Osteocyte (in vitro differentiated cells): ENCODE data around the gene PRSS3. TPM values are rescaled to one million over a fixed set of nuclear protein-coding genes. Genes with fewer than 3 reads are reported as not detected.
A peak's percentile ranks its signal among the peaks of the same experiment; 100 is the strongest.

Experiments
- DNase-seq: peaks from one replicate; pipeline ENCODE4 v3.0.0; 2021; ENCODE audit warnings: mixed read lengths; ENCODE audit not compliant: unreplicated experiment; ENCODE audit errors: extremely low spot score
- H3K27ac Mint-ChIP-seq: one replicate; pipeline ENCODE4 v1.8.0; 2021; ENCODE audit warnings: mild to moderate bottlenecking, mixed read lengths; ENCODE audit not compliant: unreplicated experiment
- H3K27me3 Mint-ChIP-seq: one replicate; pipeline ENCODE4 v1.8.0; 2021; ENCODE audit warnings: mixed read lengths; ENCODE audit not compliant: unreplicated experiment
- H3K36me3 Mint-ChIP-seq: one replicate; pipeline ENCODE4 v1.8.0; 2021; ENCODE audit warnings: mixed read lengths; ENCODE audit not compliant: unreplicated experiment
- H3K4me1 Mint-ChIP-seq: one replicate; pipeline ENCODE4 v1.8.0; 2021; ENCODE audit warnings: mixed read lengths; ENCODE audit not compliant: unreplicated experiment
- H3K4me3 Mint-ChIP-seq: one replicate; pipeline ENCODE4 v1.8.0; 2021; ENCODE audit warnings: mild to moderate bottlenecking, moderate library complexity, mixed read lengths; ENCODE audit not compliant: unreplicated experiment
- H3K9me3 Mint-ChIP-seq: one replicate; pipeline ENCODE4 v1.8.0; 2021; ENCODE audit warnings: mixed read lengths; ENCODE audit not compliant: unreplicated experiment
- total RNA-seq: library from RNA; stranded (reverse); gene quantifications from 2 replicates; pipeline ENCODE4 v1.2.1, GENCODE V29; 2021
- TF ChIP-seq, protein P1 (sequence below): fragments of 200-600 bp; sonication (generic); IDR thresholded peaks from 2 replicates; pipeline ENCODE4 v1.5.0; 2021; ENCODE audit warnings: antibody characterized with exemption, mild to moderate bottlenecking, moderate library complexity

The PRSS3 gene
- total RNA-seq, 1 donor from 2014 or later, result not detected

DNA sequence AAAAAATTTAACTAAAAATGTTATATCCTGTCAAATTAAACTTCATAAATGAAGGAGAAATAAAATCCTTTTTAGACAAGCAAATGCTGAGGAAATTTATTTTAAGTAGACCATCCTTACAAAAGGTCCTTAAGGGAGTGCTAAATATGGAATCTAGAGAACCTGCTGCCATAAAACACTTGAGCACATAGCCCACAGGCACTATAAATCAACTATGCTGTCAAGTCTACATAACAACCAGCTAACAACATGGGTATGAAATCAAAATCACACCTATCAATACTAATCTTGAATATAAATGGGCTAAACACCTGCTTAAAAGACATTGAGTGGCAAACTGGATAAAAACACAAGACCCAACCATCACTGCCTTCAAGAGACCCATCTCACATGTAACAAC, 15.1 kb upstream of the PRSS3 start:
- peaks cover 34% of the 10 kb centered on the region for H3K4me1 Mint-ChIP-seq
- peaks cover 2% of the 10 kb centered on the region for H3K36me3 Mint-ChIP-seq
- H3K4me3 Mint-ChIP-seq, result no peak overlapping the region
- TF ChIP-seq, protein P1, sequence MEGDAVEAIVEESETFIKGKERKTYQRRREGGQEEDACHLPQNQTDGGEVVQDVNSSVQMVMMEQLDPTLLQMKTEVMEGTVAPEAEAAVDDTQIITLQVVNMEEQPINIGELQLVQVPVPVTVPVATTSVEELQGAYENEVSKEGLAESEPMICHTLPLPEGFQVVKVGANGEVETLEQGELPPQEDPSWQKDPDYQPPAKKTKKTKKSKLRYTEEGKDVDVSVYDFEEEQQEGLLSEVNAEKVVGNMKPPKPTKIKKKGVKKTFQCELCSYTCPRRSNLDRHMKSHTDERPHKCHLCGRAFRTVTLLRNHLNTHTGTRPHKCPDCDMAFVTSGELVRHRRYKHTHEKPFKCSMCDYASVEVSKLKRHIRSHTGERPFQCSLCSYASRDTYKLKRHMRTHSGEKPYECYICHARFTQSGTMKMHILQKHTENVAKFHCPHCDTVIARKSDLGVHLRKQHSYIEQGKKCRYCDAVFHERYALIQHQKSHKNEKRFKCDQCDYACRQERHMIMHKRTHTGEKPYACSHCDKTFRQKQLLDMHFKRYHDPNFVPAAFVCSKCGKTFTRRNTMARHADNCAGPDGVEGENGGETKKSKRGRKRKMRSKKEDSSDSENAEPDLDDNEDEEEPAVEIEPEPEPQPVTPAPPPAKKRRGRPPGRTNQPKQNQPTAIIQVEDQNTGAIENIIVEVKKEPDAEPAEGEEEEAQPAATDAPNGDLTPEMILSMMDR, result no peak
- no peaks in the 10 kb centered on the region for H3K27me3 Mint-ChIP-seq
- peaks cover 15% of the 10 kb centered on the region for H3K9me3 Mint-ChIP-seq
- no peak for DNase-seq
- H3K27ac Mint-ChIP-seq, result peak overlapping the region; percentile 81

DNA sequence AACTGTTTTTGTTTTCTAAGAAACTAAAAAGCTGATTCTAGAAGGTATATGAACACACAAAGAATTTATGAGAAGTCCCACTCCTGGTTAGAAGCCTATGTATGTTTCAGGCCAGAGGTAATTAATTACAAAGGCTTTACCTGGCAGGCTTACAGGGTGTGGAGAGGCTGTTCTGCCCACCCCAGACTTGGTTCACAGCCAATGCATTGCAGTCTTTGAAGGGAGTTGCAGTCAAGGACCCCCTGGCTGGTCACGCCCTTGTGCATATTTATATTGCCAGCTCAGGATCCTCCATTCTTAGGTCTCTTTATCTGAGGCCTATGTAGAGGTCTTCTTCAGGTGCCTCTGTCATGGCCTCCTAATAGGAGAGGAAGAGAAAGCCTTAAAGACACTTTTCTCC, 13.6 kb upstream of the PRSS3 start:
- no peaks in the 10 kb centered on the region for H3K36me3 Mint-ChIP-seq
- no peak for DNase-seq
- peaks cover 34% of the 10 kb centered on the region for H3K4me1 Mint-ChIP-seq
- H3K9me3 Mint-ChIP-seq, result peaks cover 7% of the 10 kb centered on the region
- no peak overlapping the region for H3K27ac Mint-ChIP-seq
- H3K27me3 Mint-ChIP-seq, result peaks cover 13% of the 10 kb centered on the region
- no peak overlapping the region for H3K4me3 Mint-ChIP-seq
- TF ChIP-seq, protein P1, result no peak

DNA sequence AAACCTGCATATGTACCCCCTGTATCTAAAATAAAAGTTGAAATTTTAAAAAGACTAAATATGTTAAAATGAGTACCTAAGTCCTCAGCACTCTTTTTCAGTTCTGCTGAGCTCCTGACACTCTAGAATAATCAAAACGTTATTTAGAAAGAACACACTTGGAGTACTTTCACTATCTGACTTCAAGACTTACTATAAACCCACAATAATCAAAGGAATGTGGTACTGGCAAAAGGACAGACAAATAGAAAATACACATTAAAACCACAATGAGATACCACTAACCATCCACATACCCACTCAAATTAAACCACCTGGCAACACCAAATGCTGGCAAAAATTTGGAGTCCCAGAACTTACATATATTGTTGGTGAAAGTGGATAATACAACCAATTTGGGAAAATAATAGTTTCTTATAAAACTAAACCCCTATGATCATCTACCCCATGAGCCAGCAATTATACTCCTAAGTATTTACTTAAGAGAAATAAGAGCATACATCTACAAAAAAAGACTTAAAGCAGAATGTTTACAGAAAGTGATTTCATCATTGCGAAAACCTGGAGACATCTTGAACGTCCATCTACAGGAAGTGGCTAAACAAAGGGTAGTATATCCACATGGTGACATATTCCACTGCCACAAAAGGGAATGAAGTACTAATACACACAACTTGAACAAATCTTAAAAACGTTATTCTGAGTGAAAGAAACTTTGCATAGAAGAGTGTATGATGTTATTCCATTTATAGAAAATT, 12.8 kb upstream of the PRSS3 start:
- DNase-seq, result no peak
- H3K27me3 Mint-ChIP-seq, result peaks cover 13% of the 10 kb centered on the region
- H3K27ac Mint-ChIP-seq, result peak overlapping the region; percentile 6
- H3K36me3 Mint-ChIP-seq, result no peaks in the 10 kb centered on the region
- peaks cover 34% of the 10 kb centered on the region for H3K4me1 Mint-ChIP-seq
- H3K4me3 Mint-ChIP-seq, result no peak overlapping the region
- H3K9me3 Mint-ChIP-seq, result peaks cover 7% of the 10 kb centered on the region
- TF ChIP-seq, protein P1, result no peak

DNA sequence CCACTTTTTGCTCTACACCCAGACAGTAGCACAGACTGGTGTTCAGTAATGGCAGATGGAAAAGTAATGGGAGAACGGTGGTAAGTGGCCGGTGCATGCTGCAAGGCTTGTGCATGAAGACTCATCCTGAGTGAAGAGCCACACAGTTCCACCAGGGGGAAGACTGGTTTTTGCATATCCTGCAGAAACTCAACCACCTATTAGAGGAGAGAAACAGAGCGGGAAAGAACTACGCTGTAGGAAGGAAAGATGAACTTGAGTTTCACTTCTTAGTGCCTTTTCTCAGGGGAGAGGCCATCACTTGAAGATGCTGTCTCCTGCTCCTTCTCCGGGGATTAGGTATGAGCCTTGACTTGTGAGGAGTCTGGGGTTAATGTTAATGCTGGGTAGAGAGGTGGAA, 9.4 kb upstream of the PRSS3 start:
- Mint-ChIP-seq H3K27ac (no peak overlapping the region), H3K9me3 (peaks cover under 1% of the 10 kb centered on the region), H3K4me1 (peaks cover 11% of the 10 kb centered on the region), H3K4me3 (no peak overlapping the region), H3K27me3 (peaks cover 13% of the 10 kb centered on the region), H3K36me3 (no peaks in the 10 kb centered on the region)
- TF ChIP-seq, protein P1, result peak; percentile 16
- no peak for DNase-seq

DNA sequence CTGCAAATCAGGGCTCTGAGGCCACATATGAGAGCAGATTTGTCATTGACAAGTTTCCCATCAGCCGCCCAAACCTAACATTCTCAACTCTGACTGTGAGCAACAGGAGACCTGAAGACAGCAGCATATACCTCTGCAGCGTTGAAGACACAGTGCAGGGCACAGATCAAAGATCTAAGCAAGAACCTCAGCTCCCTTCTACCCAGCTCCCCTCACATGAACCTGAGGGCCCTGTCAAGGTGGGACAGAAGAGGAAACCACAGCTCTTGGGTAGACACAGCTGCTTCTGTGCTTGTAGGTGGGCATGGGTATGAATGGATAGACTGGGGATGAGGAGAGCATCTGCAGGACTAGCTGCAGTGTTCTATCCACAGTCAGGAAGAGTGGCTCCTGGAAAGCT, 8.7 kb upstream of the PRSS3 start:
- H3K9me3 Mint-ChIP-seq, result no peaks in the 10 kb centered on the region
- TF ChIP-seq, protein P1, result no peak
- no peak for DNase-seq
- H3K4me1 Mint-ChIP-seq, result peaks cover 10% of the 10 kb centered on the region
- peaks cover 13% of the 10 kb centered on the region for H3K27me3 Mint-ChIP-seq
- no peaks in the 10 kb centered on the region for H3K36me3 Mint-ChIP-seq
- no peak overlapping the region for H3K4me3 Mint-ChIP-seq
- H3K27ac Mint-ChIP-seq, result no peak overlapping the region
